ENCODE measurements around the gene RGS18.

DNA sequence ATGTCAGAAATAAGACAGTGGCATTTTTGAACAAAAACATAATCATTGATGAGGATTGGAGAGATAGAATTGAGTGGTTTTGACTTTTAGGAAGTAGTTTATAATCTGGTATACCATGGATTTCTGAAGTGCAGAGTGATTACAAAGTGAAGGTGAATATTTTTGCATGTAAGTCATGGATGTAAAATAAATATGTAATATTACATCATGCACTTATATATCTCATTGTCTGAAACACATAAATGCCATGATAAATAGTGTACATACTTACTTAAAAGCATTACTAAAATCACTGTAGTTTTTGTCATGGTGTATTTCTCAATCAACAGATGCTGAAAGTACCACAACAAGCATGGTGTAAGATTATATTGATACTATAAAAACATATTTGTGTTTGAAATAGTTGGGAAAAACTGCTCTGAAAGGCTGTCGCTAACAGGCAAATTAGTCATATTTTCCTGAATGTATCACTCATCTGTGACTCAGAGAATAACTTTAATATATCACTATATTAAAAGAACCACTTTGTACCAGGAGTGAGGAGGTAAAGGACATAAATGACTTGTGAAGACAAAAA, 24.8 kb upstream of the RGS18 start:
- TF ChIP-seq CTCF (conservative IDR thresholded peaks at IDR 0.05; ENCODE audit: low read depth, low read length) = no peak
- no peak for TF ChIP-seq EZH2 (IDR thresholded peaks at IDR 0.05; ENCODE audit: borderline replicate concordance, low read depth, low read length, poor library complexity, severe bottlenecking)
